ENCODE data around the gene TOMM34.

TOMM34 gene

DNA sequence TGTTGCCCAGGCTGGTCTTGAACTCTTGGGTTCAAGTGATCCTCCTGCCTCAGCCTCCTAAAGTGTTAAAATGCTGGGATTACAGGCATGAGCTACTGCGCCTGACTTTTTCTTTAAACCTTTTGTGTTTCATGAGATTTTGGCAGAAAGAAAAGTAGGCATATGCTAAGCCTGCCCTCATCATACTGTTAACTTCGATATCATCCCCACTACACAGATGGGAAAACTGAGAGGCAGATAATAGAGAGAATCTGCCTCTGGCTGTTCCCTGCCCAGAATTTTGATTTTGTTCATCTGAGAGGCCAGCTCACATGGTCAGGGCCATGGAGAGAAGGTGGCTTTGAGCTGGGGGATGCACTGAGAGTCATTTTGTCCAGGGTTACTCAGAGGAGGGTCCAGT, 42.8 kb downstream of the TOMM34 start:
- Histone ChIP-seq H3K4me3 (replicated peaks; ENCODE audit: low read depth, low read length) (no peak overlapping the region), H3K27me3 (replicated peaks; ENCODE audit: control insufficient read depth, insufficient read depth, low read length) (no peaks in the 10 kb centered on the region), H3K36me3 (ENCODE audit: control insufficient read depth, insufficient read depth, low read length) (peaks cover 6% of the 10 kb centered on the region)
- TF ChIP-seq CTCF (IDR thresholded peaks at IDR 0.05; ENCODE audit: insufficient read depth, low read length, poor library complexity, severe bottlenecking), result no peak
- no peak for DNase-seq (ENCODE audit: extremely low read depth, insufficient read length)

- H3K27me3 ChIP-seq (replicated peaks; ENCODE audit: control insufficient read depth, insufficient read depth, low read length), result no peaks in the 10 kb centered on the region
- peaks cover 6% of the 10 kb centered on the region for H3K36me3 ChIP-seq (ENCODE audit: control insufficient read depth, insufficient read depth, low read length)
- no peak for TF ChIP-seq CTCF (IDR thresholded peaks at IDR 0.05; ENCODE audit: insufficient read depth, low read length, poor library complexity, severe bottlenecking)
- no peak for DNase-seq (ENCODE audit: extremely low read depth, insufficient read length)
- no peak overlapping the region for H3K4me3 ChIP-seq (replicated peaks; ENCODE audit: low read depth, low read length)
These were observed 43.6 kb downstream of the TOMM34 start for GRCh38 chr20:44916586-44916985.

GRCh38 chr20:44914924-44915323, 45.3 kb downstream of the TOMM34 start:
- DNase-seq (ENCODE audit: extremely low read depth, insufficient read length), result no peak
- H3K36me3 ChIP-seq (ENCODE audit: control insufficient read depth, insufficient read depth, low read length), result peaks cover 6% of the 10 kb centered on the region
- no peak for TF ChIP-seq CTCF (IDR thresholded peaks at IDR 0.05; ENCODE audit: insufficient read depth, low read length, poor library complexity, severe bottlenecking)
- no peaks in the 10 kb centered on the region for H3K27me3 ChIP-seq (replicated peaks; ENCODE audit: control insufficient read depth, insufficient read depth, low read length)
- H3K4me3 ChIP-seq (replicated peaks; ENCODE audit: low read depth, low read length), result no peak overlapping the region

DNA sequence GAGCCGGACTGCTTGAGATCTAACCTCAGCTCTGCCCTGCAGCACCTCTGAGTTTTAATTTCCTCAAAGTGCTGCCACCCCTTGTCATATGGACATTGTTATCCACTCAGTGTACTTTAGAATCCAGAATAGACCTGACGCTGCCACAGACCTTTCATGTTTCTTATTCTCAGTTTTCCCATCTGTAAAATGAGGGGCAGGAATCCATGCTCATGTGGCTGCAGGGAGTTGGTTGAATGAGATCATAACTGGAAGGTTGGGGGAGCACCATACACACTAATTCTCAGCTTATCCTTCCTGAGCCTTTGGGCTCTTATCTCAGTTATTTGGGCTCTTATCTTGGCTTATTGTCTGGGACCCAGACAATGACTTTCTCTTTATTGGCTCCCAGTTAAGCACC, 48.0 kb downstream of the TOMM34 start:
- peaks cover 7% of the 10 kb centered on the region for H3K36me3 ChIP-seq (ENCODE audit: control insufficient read depth, insufficient read depth, low read length)
- H3K4me3 ChIP-seq (replicated peaks; ENCODE audit: low read depth, low read length), result no peak overlapping the region

DNA sequence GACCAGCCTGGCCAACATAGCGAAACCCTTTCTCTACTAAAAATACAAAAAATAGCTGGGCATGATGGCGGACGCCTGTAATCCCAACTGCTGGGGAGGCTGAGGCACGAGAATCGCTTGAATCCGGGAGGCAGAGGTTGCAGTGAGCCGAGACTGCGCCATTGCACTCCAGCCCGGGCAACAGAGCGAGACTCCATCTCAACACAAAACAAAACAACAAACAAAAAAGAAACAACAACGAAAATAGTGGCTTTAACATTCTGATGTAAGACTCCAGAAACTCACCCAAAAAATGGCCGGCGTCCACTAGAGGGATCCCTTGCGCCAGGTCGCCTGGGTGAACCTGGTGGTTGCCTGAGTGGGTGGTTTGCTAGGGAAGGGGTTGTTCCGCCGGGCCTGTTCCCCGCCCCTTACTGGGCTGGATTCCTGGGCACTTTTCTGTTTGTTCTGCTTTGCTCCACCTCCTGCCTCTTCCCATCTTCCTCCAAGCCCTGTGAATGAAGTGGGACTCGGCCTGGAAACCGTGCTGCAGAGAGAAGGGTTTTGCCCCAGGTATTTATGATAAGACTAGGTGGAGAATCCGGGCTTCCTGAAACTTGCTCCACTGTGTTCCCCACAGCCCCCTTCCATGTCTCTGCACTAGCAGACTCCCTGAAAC, 48.8 kb downstream of the TOMM34 start:
- DNase-seq (ENCODE audit: extremely low read depth, insufficient read length), result peak; percentile 54
- Histone ChIP-seq H3K36me3 (ENCODE audit: control insufficient read depth, insufficient read depth, low read length) (peaks cover 4% of the 10 kb centered on the region), H3K4me3 (replicated peaks; ENCODE audit: low read depth, low read length) (no peak overlapping the region), H3K27me3 (replicated peaks; ENCODE audit: control insufficient read depth, insufficient read depth, low read length) (no peaks in the 10 kb centered on the region)
- peak; percentile 74 for TF ChIP-seq CTCF (IDR thresholded peaks at IDR 0.05; ENCODE audit: insufficient read depth, low read length, poor library complexity, severe bottlenecking)

More for the DNA sequence above, 48.0 kb downstream of the TOMM34 start:
- no peak for DNase-seq (ENCODE audit: extremely low read depth, insufficient read length)
- TF ChIP-seq CTCF (IDR thresholded peaks at IDR 0.05; ENCODE audit: insufficient read depth, low read length, poor library complexity, severe bottlenecking), result no peak
- no peaks in the 10 kb centered on the region for H3K27me3 ChIP-seq (replicated peaks; ENCODE audit: control insufficient read depth, insufficient read depth, low read length)

All from GM06990 (cell line).